Measurements from ENCODE around the gene LMLN.
"Not testable (repeated sequence)": the region's sequence is repeated elsewhere in the genome, so short reads cannot be mapped to it uniquely, and the experiment has no call there.

Gene LMLN

GRCh38 chr3:198076722-198077308 lies 116.8 kb downstream of the LMLN start:
- DNase-seq (ENCODE audit: low read depth, low spot score) = no peak

- no peak for DNase-seq (ENCODE audit: low read depth, low spot score)
Measured at GRCh38 chr3:198079771-198080520, 119.9 kb downstream of the LMLN start.

GRCh38 chr3:198080521-198081384 lies 120.7 kb downstream of the LMLN start:
- DNase-seq (ENCODE audit: low read depth, low spot score) = no peak

GRCh38 chr3:198081421-198081844 lies 121.4 kb downstream of the LMLN start:
- no peak for DNase-seq (ENCODE audit: low read depth, low spot score)

- DNase-seq (ENCODE audit: low read depth, low spot score) = not testable (repeated sequence)
Measured at GRCh38 chr3:198082226-198082625, 122.2 kb downstream of the LMLN start.

GRCh38 chr3:198088421-198088955 lies 128.5 kb downstream of the LMLN start:
- DNase-seq (ENCODE audit: low read depth, low spot score) = no peak

GRCh38 chr3:198090795-198091332 lies 130.8 kb downstream of the LMLN start:
- DNase-seq (ENCODE audit: low read depth, low spot score) = no peak

GRCh38 chr3:198092276-198092675 lies 132.3 kb downstream of the LMLN start:
- no peak for DNase-seq (ENCODE audit: low read depth, low spot score)

GRCh38 chr3:198093112-198093679 lies 133.2 kb downstream of the LMLN start:
- no peak for DNase-seq (ENCODE audit: low read depth, low spot score)
